IPS-15b (cell line): ENCODE measurements around the gene CAT.

Source experiments
- H3K27me3 ChIP-seq: one replicate; pipeline ENCODE4 v1.6.1; 2013; ENCODE audit warnings: low read length; ENCODE audit not compliant: control insufficient read depth, insufficient read depth
- H3K36me3 ChIP-seq: one replicate; pipeline ENCODE4 v1.6.1; 2013; ENCODE audit warnings: low read length; ENCODE audit not compliant: control insufficient read depth, insufficient read depth
- H3K4me1 ChIP-seq: one replicate; pipeline ENCODE4 v1.6.1; 2013; ENCODE audit warnings: mild to moderate bottlenecking, low read length; ENCODE audit not compliant: control insufficient read depth, insufficient read depth
- H3K4me3 ChIP-seq: one replicate; pipeline ENCODE4 v1.5.1; 2013; ENCODE audit warnings: low read depth, low read length
- H3K9ac ChIP-seq: one replicate; pipeline ENCODE4 v1.6.1; 2013; ENCODE audit warnings: low read depth, mild to moderate bottlenecking, low read length
- H3K9me3 ChIP-seq: one replicate; pipeline ENCODE4 v1.6.1; 2013; ENCODE audit warnings: mild to moderate bottlenecking, low read length; ENCODE audit not compliant: control insufficient read depth, insufficient read depth

CAT gene

GRCh38 chr11:34507156-34507555 lies 68.4 kb downstream of the CAT start:
- no peak overlapping the region for H3K4me3 ChIP-seq
- no peaks in the 10 kb centered on the region for H3K27me3 ChIP-seq
- H3K9ac ChIP-seq: no peak overlapping the region
- no peaks in the 10 kb centered on the region for H3K36me3 ChIP-seq
- no peaks in the 10 kb centered on the region for H3K4me1 ChIP-seq
- no peaks in the 10 kb centered on the region for H3K9me3 ChIP-seq

- Histone ChIP-seq H3K9ac (no peak overlapping the region), H3K36me3 (no peaks in the 10 kb centered on the region), H3K4me1 (no peaks in the 10 kb centered on the region), H3K9me3 (no peaks in the 10 kb centered on the region), H3K4me3 (no peak overlapping the region), H3K27me3 (no peaks in the 10 kb centered on the region)
These were observed 68.9 kb downstream of the CAT start for GRCh38 chr11:34507610-34508009.

GRCh38 chr11:34508524-34508923 lies 69.8 kb downstream of the CAT start:
- Histone ChIP-seq H3K9me3 (no peaks in the 10 kb centered on the region), H3K4me3 (no peak overlapping the region), H3K9ac (no peak overlapping the region), H3K27me3 (no peaks in the 10 kb centered on the region), H3K4me1 (no peaks in the 10 kb centered on the region), H3K36me3 (no peaks in the 10 kb centered on the region)

- Histone ChIP-seq H3K9ac (no peak overlapping the region), H3K9me3 (no peaks in the 10 kb centered on the region), H3K27me3 (no peaks in the 10 kb centered on the region), H3K36me3 (no peaks in the 10 kb centered on the region), H3K4me1 (no peaks in the 10 kb centered on the region), H3K4me3 (no peak overlapping the region)
These were observed 70.7 kb downstream of the CAT start for GRCh38 chr11:34509336-34509876.

DNA sequence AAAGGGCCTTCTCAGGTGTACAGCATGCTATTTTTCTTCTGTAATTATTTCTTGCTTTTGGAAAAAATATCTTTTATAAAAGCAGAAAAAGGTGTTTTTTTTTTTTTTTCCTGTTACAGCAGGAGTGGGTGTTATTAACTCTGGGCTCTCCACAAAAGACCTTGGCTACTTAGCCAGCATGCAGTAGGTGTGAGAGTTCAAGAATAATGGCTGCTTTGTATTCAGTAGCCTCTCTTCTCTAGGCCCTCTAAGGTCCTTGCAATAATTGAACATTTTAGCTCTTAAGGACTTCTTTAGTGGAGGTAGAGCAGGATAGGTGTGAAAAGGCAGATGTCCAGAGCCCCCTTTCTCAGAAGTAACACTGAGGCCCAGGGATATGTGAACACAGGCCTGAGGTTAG lies 71.5 kb downstream of the CAT start:
- Histone ChIP-seq H3K4me1 (no peaks in the 10 kb centered on the region), H3K27me3 (no peaks in the 10 kb centered on the region), H3K9me3 (no peaks in the 10 kb centered on the region), H3K4me3 (no peak overlapping the region), H3K36me3 (no peaks in the 10 kb centered on the region), H3K9ac (no peak overlapping the region)

GRCh38 chr11:34510673-34511072 lies 71.9 kb downstream of the CAT start:
- Histone ChIP-seq H3K36me3 (no peaks in the 10 kb centered on the region), H3K9ac (no peak overlapping the region), H3K4me1 (no peaks in the 10 kb centered on the region)

DNA sequence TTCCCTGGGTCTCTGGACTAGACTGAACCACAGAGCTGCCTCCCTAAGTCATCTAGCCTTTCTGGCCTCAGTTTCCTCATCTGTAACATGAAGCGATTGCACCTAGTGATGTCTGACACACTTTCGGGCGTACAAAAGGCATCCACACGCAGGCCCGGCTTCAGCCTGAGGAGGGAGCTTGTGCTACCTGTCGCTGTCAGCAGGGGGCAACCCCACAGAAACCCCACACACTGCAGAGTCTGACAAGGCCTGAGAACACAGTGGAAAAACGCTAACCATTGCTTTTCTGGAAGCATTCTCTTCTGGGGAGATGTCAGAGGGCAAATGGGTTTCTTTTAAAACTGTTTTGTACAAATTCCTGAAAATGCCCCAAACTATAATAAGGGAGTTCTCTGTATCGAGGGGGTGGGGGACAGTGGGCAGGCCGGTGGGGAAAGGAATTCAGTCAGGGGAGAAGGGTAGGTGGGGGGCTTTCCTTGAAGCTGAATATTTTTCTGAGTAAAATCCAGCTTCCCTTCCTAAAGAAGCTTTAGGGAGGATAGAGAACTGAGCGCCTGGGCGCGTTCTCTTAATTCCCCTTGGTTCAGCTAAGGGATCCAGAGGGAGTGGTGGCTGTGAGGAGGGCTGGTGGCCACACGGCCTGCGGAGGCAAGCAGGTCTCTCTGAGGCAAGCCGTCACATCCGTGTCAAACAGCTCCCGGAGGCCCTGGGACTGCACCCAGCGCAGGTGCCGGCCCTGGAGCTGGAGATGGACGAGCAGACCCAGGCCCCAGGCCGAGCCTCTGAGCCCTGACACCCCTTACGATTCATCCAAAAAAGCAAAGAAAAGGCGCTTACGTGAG lies 74.3 kb downstream of the CAT start:
- Histone ChIP-seq H3K36me3 (no peaks in the 10 kb centered on the region), H3K4me3 (no peak overlapping the region), H3K9me3 (no peaks in the 10 kb centered on the region), H3K4me1 (no peaks in the 10 kb centered on the region), H3K9ac (no peak overlapping the region), H3K27me3 (no peaks in the 10 kb centered on the region)

More at GRCh38 chr11:34510673-34511072, 71.9 kb downstream of the CAT start:
- no peaks in the 10 kb centered on the region for H3K27me3 ChIP-seq
- no peaks in the 10 kb centered on the region for H3K9me3 ChIP-seq
- H3K4me3 ChIP-seq: no peak overlapping the region

DNA sequence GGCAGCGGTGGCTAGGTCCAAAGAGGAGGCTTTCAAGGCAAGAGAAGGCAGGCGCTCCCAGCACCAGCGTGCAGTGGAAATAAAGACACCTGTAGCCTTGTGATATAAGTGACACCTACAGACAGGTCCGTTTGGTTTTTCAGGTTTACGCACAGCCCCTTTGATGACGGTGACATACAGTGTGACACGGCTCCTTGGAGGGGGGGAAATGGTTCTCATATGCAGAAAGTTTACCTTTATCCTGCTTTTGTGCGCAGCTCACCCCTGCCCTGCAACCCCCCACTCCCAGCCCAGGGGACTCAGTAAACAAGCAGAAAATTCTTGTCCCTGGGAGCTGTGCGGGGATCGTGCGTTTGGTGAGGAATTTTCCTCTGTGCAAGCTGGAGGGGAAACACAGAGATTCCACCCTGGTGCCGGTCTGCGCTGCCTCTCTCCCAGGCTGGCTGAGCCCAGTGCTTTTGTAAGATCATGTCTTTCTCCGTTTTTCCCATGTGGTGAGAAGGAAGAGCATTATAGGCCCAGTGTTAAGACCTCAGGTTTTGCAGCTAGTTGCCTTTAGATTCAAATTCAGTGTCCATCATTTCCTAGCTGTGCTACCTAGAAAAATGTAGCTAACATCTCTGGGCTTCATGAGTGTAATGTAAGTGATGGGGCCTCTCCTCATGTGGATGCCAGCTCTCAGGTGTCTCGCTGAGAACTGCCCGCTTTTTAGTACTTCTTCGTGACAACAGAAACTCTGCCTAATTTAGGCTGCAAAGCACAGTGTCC lies 75.1 kb downstream of the CAT start, which contains the start of gene ELF5:
TSS of gene ELF5 (minus strand) at position 113 of the 768 bp plus-strand sequence. CDS start 8,045 bp downstream, outside the sequence.
- H3K27me3 ChIP-seq: no peaks in the 10 kb centered on the region
- H3K4me1 ChIP-seq: no peaks in the 10 kb centered on the region
- no peak within 1 kb of the TSS for H3K4me3 ChIP-seq
- H3K9ac ChIP-seq: no peak within 1 kb of the TSS
- no peaks in the 10 kb centered on the region for H3K36me3 ChIP-seq
- H3K9me3 ChIP-seq: no peaks in the 10 kb centered on the region

DNA sequence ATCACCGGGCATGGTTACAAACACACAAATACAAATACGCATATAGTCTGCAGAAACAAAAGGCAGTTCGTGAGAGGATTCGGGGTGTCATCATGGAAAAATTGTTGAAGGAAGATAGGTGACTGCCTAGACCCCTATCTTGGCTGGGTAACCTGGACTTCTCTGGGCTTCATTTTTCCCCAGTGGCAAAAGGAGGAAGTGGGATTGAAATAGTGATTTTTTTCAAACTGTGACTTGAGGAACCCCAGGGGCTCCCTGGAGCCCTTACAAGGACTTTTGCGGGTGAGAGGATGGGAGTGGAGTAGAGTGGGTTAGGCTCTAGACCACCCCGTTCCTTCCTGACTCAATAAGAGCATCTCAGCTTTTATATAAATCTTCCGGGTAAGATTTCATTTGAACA lies 75.9 kb downstream of the CAT start:
- Histone ChIP-seq H3K4me1 (no peaks in the 10 kb centered on the region), H3K36me3 (no peaks in the 10 kb centered on the region), H3K27me3 (no peaks in the 10 kb centered on the region), H3K9ac (no peak overlapping the region), H3K9me3 (no peaks in the 10 kb centered on the region), H3K4me3 (no peak overlapping the region)

- no peaks in the 10 kb centered on the region for H3K27me3 ChIP-seq
- H3K4me1 ChIP-seq: no peaks in the 10 kb centered on the region
- no peak overlapping the region for H3K4me3 ChIP-seq
- H3K9ac ChIP-seq: no peak overlapping the region
- no peaks in the 10 kb centered on the region for H3K36me3 ChIP-seq
- no peaks in the 10 kb centered on the region for H3K9me3 ChIP-seq
These were observed 77.7 kb downstream of the CAT start for GRCh38 chr11:34516247-34517040.

DNA sequence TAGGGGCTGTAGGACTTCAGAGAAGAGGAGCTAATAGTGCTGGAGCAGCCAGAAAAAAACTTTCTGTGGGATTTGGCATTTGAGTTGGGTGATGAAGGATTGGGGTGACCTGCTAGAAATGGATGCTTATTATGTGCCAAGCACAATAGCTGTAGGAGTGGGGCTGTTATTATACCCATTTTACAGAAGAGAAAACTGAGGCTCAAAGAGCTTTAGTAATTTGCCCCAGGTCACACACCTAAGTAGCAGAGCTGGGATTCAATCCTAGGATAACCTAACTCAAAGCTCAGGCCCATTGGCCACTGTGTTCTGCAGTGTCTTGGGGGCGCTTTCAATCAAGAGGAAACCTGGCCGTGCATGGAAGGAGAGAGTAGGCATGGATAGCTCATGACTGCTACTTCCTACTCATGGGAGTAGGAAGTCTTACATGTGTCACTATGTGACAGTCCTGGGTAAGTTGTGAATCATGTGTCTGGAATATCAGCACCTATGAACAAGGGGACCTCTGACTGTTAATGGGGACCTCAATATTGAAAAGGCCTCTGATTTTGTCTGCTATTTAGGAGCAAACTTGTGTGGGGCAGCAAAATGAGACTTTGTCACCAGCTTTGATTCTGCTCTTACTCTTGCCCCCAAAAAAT lies 81.0 kb downstream of the CAT start:
- Histone ChIP-seq H3K4me1 (no peaks in the 10 kb centered on the region), H3K9me3 (no peaks in the 10 kb centered on the region), H3K4me3 (no peak overlapping the region), H3K36me3 (no peaks in the 10 kb centered on the region), H3K27me3 (no peaks in the 10 kb centered on the region), H3K9ac (no peak overlapping the region)
